Immature natural killer cell (primary cell): ENCODE measurements around the gene TMED4. TPM values are rescaled to one million over a fixed set of nuclear protein-coding genes. Genes with fewer than 3 reads are reported as not detected.
A peak's percentile ranks its signal among the peaks of the same experiment; 100 is the strongest.

Source experiments
- DNase-seq, 3 donors: peaks; one replicate each; pipeline ENCODE4 v3.0.0; 2022; ENCODE audit warnings: mixed read lengths in 1 of 3
- H3K27ac Mint-ChIP-seq, 6 donors: one replicate each; pipeline ENCODE4 v1.8.0; 2020; ENCODE audit warnings: mixed read lengths in 6 of 6, mild to moderate bottlenecking in 5 of 6, inconsistent platforms in 4 of 6, moderate library complexity in 3 of 6
- H3K27me3 Mint-ChIP-seq, 3 donors: one replicate each; pipeline ENCODE4 v1.8.0; 2020 to 2021; ENCODE audit warnings: low read depth in 3 of 3, mild to moderate bottlenecking in 3 of 3, mixed read lengths in 3 of 3, moderate library complexity in 3 of 3, inconsistent platforms in 1 of 3
- H3K36me3 Mint-ChIP-seq, 3 donors: one replicate each; pipeline ENCODE4 v1.8.0; 2020; ENCODE audit warnings: mixed read lengths in 3 of 3, inconsistent platforms in 2 of 3, mild to moderate bottlenecking in 2 of 3
- H3K4me1 Mint-ChIP-seq, 2 donors: one replicate each; pipeline ENCODE4 v1.8.0; 2020; ENCODE audit warnings: inconsistent platforms in 2 of 2, mild to moderate bottlenecking in 2 of 2, mixed read lengths in 2 of 2, moderate library complexity in 1 of 2
- H3K4me3 Mint-ChIP-seq, 5 donors: one replicate each; pipeline ENCODE4 v1.8.0; 2020; ENCODE audit warnings: mild to moderate bottlenecking in 5 of 5, mixed read lengths in 5 of 5, inconsistent platforms in 3 of 5, moderate library complexity in 3 of 5
- H3K9me3 Mint-ChIP-seq, 6 donors: one replicate each; pipeline ENCODE4 v1.8.0; 2020; ENCODE audit warnings: mild to moderate bottlenecking in 6 of 6, mixed read lengths in 6 of 6, inconsistent platforms in 4 of 6, moderate library complexity in 3 of 6
- polyA plus RNA-seq, 3 donors: library from polyadenylated mRNA; unstranded; fragments of 300-500 nt; fragmentation: Illumina TruSeq; gene quantifications; one replicate each; pipeline ENCODE4 v1.2.3, GENCODE V29; 2021

TMED4 gene
- polyA plus RNA-seq, 3 donors from 2014 or later = 50.0 to 79.0 (median 71.6) TPM

GRCh38 chr7:44618045-44618444, 36.0 kb upstream of the TMED4 start:
- DNase-seq = no peak
- Mint-ChIP-seq H3K4me1 (peaks cover 61 to 84% of the 10 kb centered on the region in 2 donors), H3K9me3 (no peaks in the 10 kb centered on the region), H3K27me3 (peaks cover 0 to 2% (median 1%) of the 10 kb centered on the region in 3 donors), H3K4me3 (no peak overlapping the region), H3K27ac (peak overlapping the region in 2 of 6 donors; percentile 3 to 29), H3K36me3 (peaks cover 0 to 4% (median 0%) of the 10 kb centered on the region in 3 donors)

GRCh38 chr7:44617225-44617890, 35.3 kb upstream of the TMED4 start:
- no peak overlapping the region for H3K4me3 Mint-ChIP-seq
- H3K4me1 Mint-ChIP-seq = peaks cover 54 to 77% of the 10 kb centered on the region in 2 donors
- no peaks in the 10 kb centered on the region for H3K9me3 Mint-ChIP-seq

GRCh38 chr7:44616545-44616944, 34.5 kb upstream of the TMED4 start:
- Mint-ChIP-seq H3K4me3 (no peak overlapping the region), H3K27me3 (peaks cover 0 to 2% (median 1%) of the 10 kb centered on the region in 3 donors), H3K27ac (no peak overlapping the region), H3K4me1 (peaks cover 52 to 76% of the 10 kb centered on the region in 2 donors), H3K9me3 (no peaks in the 10 kb centered on the region), H3K36me3 (peaks cover 0 to 4% (median 0%) of the 10 kb centered on the region in 3 donors)
- no peak for DNase-seq

More at GRCh38 chr7:44617225-44617890, 35.3 kb upstream of the TMED4 start:
- Mint-ChIP-seq H3K27ac (peak overlapping the region in 2 of 6 donors; percentile 9 to 31), H3K36me3 (peaks cover 0 to 4% (median 0%) of the 10 kb centered on the region in 3 donors), H3K27me3 (peaks cover 0 to 2% (median 1%) of the 10 kb centered on the region in 3 donors)
- no peak for DNase-seq

GRCh38 chr7:44615793-44616192, 33.8 kb upstream of the TMED4 start:
- no peaks in the 10 kb centered on the region for H3K9me3 Mint-ChIP-seq
- H3K27ac Mint-ChIP-seq = peak overlapping the region in 3 of 6 donors; percentile 49 to 65 (median 57)
- no peak overlapping the region for H3K4me3 Mint-ChIP-seq
- no peak for DNase-seq
- H3K4me1 Mint-ChIP-seq = peaks cover 45 to 68% of the 10 kb centered on the region in 2 donors
- peaks cover 0 to 4% (median 0%) of the 10 kb centered on the region in 3 donors for H3K36me3 Mint-ChIP-seq
- H3K27me3 Mint-ChIP-seq = peaks cover 0 to 2% (median 1%) of the 10 kb centered on the region in 3 donors

GRCh38 chr7:44615149-44615611, 33.1 kb upstream of the TMED4 start:
- peaks cover 0 to 2% (median 1%) of the 10 kb centered on the region in 3 donors for H3K27me3 Mint-ChIP-seq

GRCh38 chr7:44609829-44610228, 27.8 kb upstream of the TMED4 start:
- DNase-seq = no peak
- Mint-ChIP-seq H3K27ac (peak overlapping the region in 3 of 6 donors; percentile 26 to 74 (median 49)), H3K4me3 (peak overlapping the region in 1 of 5 donors; percentile 54), H3K4me1 (peaks cover 53 to 62% of the 10 kb centered on the region in 2 donors), H3K27me3 (peaks cover 12 to 20% (median 14%) of the 10 kb centered on the region in 3 donors), H3K9me3 (no peaks in the 10 kb centered on the region), H3K36me3 (peaks cover 0 to 4% (median 0%) of the 10 kb centered on the region in 3 donors)

More at GRCh38 chr7:44615149-44615611, 33.1 kb upstream of the TMED4 start:
- Mint-ChIP-seq H3K27ac (peak overlapping the region; percentile 8 to 77 (median 40)), H3K36me3 (peaks cover 0 to 4% (median 0%) of the 10 kb centered on the region in 3 donors), H3K4me1 (peaks cover 44 to 65% of the 10 kb centered on the region in 2 donors), H3K9me3 (no peaks in the 10 kb centered on the region), H3K4me3 (peak overlapping the region in 1 of 5 donors; percentile 12)
- no peak for DNase-seq

GRCh38 chr7:44608916-44609648, 27.1 kb upstream of the TMED4 start:
- Mint-ChIP-seq H3K4me3 (peak overlapping the region in 4 of 5 donors; percentile 4 to 52 (median 23)), H3K4me1 (peaks cover 46 to 55% of the 10 kb centered on the region in 2 donors), H3K27me3 (peaks cover 13 to 17% (median 14%) of the 10 kb centered on the region in 3 donors), H3K9me3 (no peaks in the 10 kb centered on the region), H3K36me3 (no peaks in the 10 kb centered on the region), H3K27ac (peak overlapping the region in 4 of 6 donors; percentile 13 to 83 (median 20))
- no peak for DNase-seq

GRCh38 chr7:44607141-44608068, 25.4 kb upstream of the TMED4 start:
- H3K4me3 Mint-ChIP-seq = peak overlapping the region; percentile 97 to 99 (median 98)
- peaks cover 43 to 53% of the 10 kb centered on the region in 2 donors for H3K4me1 Mint-ChIP-seq
- no peaks in the 10 kb centered on the region for H3K9me3 Mint-ChIP-seq
- peak overlapping the region; percentile 96 to 100 (median 98) for H3K27ac Mint-ChIP-seq
- no peaks in the 10 kb centered on the region for H3K36me3 Mint-ChIP-seq
- H3K27me3 Mint-ChIP-seq = peaks cover 13 to 21% (median 15%) of the 10 kb centered on the region in 3 donors
- no peak for DNase-seq

GRCh38 chr7:44606341-44607140, 24.5 kb upstream of the TMED4 start, which contains the start of gene OGDH:
OGDH (plus strand) TSS chr7:44606627; CDS start chr7:44624344, 17,717 bp downstream.
- DNase-seq = peak; percentile 99 to 100 (median 100)
- Mint-ChIP-seq H3K4me3 (peak within 1 kb of the TSS; percentile 97 to 99 (median 98)), H3K27me3 (peaks cover 13 to 21% (median 15%) of the 10 kb centered on the region in 3 donors), H3K36me3 (no peaks in the 10 kb centered on the region), H3K9me3 (no peaks in the 10 kb centered on the region), H3K4me1 (peaks cover 38 to 46% of the 10 kb centered on the region in 2 donors), H3K27ac (peak within 1 kb of the TSS; percentile 98 to 100 (median 98))

- Mint-ChIP-seq H3K9me3 (no peaks in the 10 kb centered on the region), H3K27me3 (peaks cover 13 to 24% (median 15%) of the 10 kb centered on the region in 3 donors), H3K4me1 (peaks cover 35 to 43% of the 10 kb centered on the region in 2 donors), H3K27ac (peak overlapping the region in 4 of 6 donors; percentile 13 to 99 (median 93)), H3K4me3 (peak overlapping the region; percentile 34 to 62 (median 54)), H3K36me3 (peaks cover 0 to 3% (median 0%) of the 10 kb centered on the region in 3 donors)
- DNase-seq = no peak
These were observed 22.9 kb upstream of the TMED4 start for GRCh38 chr7:44604941-44605340.

- H3K9me3 Mint-ChIP-seq = no peaks in the 10 kb centered on the region
- no peak overlapping the region for H3K27ac Mint-ChIP-seq
- H3K27me3 Mint-ChIP-seq = peaks cover 13 to 21% (median 15%) of the 10 kb centered on the region in 3 donors
- no peak for DNase-seq
- H3K36me3 Mint-ChIP-seq = peaks cover 0 to 3% (median 0%) of the 10 kb centered on the region in 3 donors
- no peak overlapping the region for H3K4me3 Mint-ChIP-seq
- peaks cover 22 to 27% of the 10 kb centered on the region in 2 donors for H3K4me1 Mint-ChIP-seq
These were observed 21.2 kb upstream of the TMED4 start for GRCh38 chr7:44603193-44603592.

GRCh38 chr7:44602576-44602910, 20.5 kb upstream of the TMED4 start:
- peaks cover 0 to 3% (median 0%) of the 10 kb centered on the region in 3 donors for H3K36me3 Mint-ChIP-seq
- H3K9me3 Mint-ChIP-seq = no peaks in the 10 kb centered on the region
- DNase-seq = no peak
- H3K27ac Mint-ChIP-seq = no peak overlapping the region
- no peak overlapping the region for H3K4me3 Mint-ChIP-seq
- H3K4me1 Mint-ChIP-seq = peaks cover 19 to 20% of the 10 kb centered on the region in 2 donors
- H3K27me3 Mint-ChIP-seq = peaks cover 13 to 21% (median 15%) of the 10 kb centered on the region in 3 donors
